ENCODE data around the gene CDC42EP4. TPM values are rescaled to one million over a fixed set of nuclear protein-coding genes. Genes with fewer than 3 reads are reported as not detected.

CDC42EP4 gene
- total and polyA plus RNA-seq, 10 of the 15 experiments (the other 5 are each of a cell fraction or from before 2014, with no cell fraction given), result 0.05 to 7.1 (median 2.7) TPM

DNA sequence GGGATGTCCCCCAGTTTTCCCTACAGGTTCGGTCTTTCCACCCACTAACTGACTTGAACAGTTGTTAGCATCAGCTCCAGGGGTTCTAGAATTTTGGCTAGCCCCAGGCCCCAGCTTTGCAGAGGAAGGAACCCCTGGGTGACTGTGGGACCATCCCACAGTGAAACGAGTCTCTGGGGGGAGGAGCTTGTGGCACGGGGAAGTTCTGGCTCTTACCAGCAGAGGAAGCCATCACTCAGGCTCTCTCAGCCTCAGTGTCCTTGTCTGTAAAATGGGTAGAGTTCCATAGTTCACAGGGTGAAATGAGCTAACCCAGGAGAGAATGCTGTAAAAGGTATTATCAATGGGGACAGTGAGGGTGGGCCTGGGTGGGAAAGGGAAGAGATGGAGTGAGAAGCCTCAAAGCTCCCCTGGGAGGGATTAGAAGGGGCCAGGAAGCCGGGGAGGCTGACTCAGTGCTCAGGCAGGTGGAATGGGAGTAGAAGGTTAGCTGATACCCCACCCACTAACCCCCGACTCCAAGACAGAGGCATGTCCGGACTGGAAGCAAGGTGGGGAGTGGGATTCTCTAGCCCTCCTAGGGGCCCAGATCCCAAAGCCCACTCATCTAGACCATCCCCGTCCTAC lies 30.9 kb upstream of the CDC42EP4 start:
- no peak for FAIRE-seq
- H3K4me1 ChIP-seq (ENCODE audit: control insufficient read depth, insufficient read depth, low read length), result no peaks in the 10 kb centered on the region
- H3K79me2 ChIP-seq (ENCODE audit: control insufficient read depth, insufficient read depth, low read length), result no peaks in the 10 kb centered on the region
- TF ChIP-seq, protein P1, sequence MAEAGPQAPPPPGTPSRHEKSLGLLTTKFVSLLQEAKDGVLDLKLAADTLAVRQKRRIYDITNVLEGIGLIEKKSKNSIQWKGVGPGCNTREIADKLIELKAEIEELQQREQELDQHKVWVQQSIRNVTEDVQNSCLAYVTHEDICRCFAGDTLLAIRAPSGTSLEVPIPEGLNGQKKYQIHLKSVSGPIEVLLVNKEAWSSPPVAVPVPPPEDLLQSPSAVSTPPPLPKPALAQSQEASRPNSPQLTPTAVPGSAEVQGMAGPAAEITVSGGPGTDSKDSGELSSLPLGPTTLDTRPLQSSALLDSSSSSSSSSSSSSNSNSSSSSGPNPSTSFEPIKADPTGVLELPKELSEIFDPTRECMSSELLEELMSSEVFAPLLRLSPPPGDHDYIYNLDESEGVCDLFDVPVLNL (IDR thresholded peaks at IDR 0.05; ENCODE audit: low read depth, low read length), result no peak
- TF ChIP-seq, protein P2, sequence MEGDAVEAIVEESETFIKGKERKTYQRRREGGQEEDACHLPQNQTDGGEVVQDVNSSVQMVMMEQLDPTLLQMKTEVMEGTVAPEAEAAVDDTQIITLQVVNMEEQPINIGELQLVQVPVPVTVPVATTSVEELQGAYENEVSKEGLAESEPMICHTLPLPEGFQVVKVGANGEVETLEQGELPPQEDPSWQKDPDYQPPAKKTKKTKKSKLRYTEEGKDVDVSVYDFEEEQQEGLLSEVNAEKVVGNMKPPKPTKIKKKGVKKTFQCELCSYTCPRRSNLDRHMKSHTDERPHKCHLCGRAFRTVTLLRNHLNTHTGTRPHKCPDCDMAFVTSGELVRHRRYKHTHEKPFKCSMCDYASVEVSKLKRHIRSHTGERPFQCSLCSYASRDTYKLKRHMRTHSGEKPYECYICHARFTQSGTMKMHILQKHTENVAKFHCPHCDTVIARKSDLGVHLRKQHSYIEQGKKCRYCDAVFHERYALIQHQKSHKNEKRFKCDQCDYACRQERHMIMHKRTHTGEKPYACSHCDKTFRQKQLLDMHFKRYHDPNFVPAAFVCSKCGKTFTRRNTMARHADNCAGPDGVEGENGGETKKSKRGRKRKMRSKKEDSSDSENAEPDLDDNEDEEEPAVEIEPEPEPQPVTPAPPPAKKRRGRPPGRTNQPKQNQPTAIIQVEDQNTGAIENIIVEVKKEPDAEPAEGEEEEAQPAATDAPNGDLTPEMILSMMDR (IDR thresholded peaks at IDR 0.05 in 2 of 3, conservative IDR thresholded peaks at IDR 0.05 in 1 of 3; ENCODE audit: control insufficient read depth in 2 of 3, extremely low read depth in 1 of 3, insufficient read depth in 1 of 3, low read depth in 3 of 3, low read length in 3 of 3), result peak in 1 of 3 experiments; percentile 22; a peak in 2 of 6 replicates
- no peak for DNase-seq (ENCODE audit: low read depth, low spot score)
- no peaks in the 10 kb centered on the region for H3K36me3 ChIP-seq (ENCODE audit: control insufficient read depth in 2 of 2, insufficient read depth in 2 of 2, low read length in 1 of 2)
- intact Hi-C loops (cut with micrococcal nuclease; ENCODE audit: unreplicated experiment) (no loop called here), in situ Hi-C loops (cut with MboI) (no loop called here)
- ChIA-PET CTCF (interaction anchor here (0.7 to 6.1 kb wide), 15 partner anchors 9 to 615 kb away, joined by 3 to 39 read pairs (median 4); partner anchors contain the start of gene CDC42EP4), RAD21 (ENCODE audit: unreplicated experiment) (interaction anchor here (0.6 to 2.7 kb wide), 14 partner anchors 19 to 616 kb away, joined by 3 to 14 read pairs (median 4); partner anchors contain the start of gene CDC42EP4), SMC1A (ENCODE audit: uncharacterized antibody, unreplicated experiment) (interaction anchor here (0.7 to 2.3 kb wide), 10 partner anchors 20 to 371 kb away, joined by 3 to 13 read pairs (median 4); no protein-coding TSS in a partner anchor), POLR2A (no interaction called here)
- no peak overlapping the region for H3K4me2 ChIP-seq (ENCODE audit: control insufficient read depth, insufficient read depth)
- no peak overlapping the region for H2AFZ ChIP-seq (ENCODE audit: control insufficient read depth, low read depth, low read length)
- no peaks in the 10 kb centered on the region for H3K27me3 ChIP-seq (replicated peaks in 1 of 2; ENCODE audit: control insufficient read depth in 2 of 2, insufficient read depth in 2 of 2, low read length in 1 of 2)
- no peak overlapping the region for H3K27ac ChIP-seq (ENCODE audit: control insufficient read depth, insufficient read depth)
- BruUV-seq (replicated peaks), result no TSS peak
- peak; percentile 79 for ATAC-seq
- no peak overlapping the region for H3K9ac ChIP-seq (ENCODE audit: control insufficient read depth, insufficient read depth, low read length)
- no peaks in the 10 kb centered on the region for H4K20me1 ChIP-seq (ENCODE audit: control insufficient read depth, insufficient read depth)
- H3K4me3 ChIP-seq, result no peak overlapping the region
- no peaks in the 10 kb centered on the region for H3K9me3 ChIP-seq (replicated peaks; ENCODE audit: control insufficient read depth, insufficient read depth, low read length)
- WGBS (ENCODE audit: insufficient coverage, insufficient replicate concordance, low lambda C conversion rate, missing lambda C conversion rate), result 37% methylated on average over 7 of the region's 7 CpGs

Measured in GM12878 (cell line).